Body of pancreas (tissue), 4 donors: ENCODE measurements around the gene SFXN2. TPM values are rescaled to one million over a fixed set of nuclear protein-coding genes. Genes with fewer than 3 reads are reported as not detected.

Source experiments
- ATAC-seq: fragments of 150-250 bp; one replicate; pipeline ENCODE4 v1.9.1; 2016
- DNase-seq, 4 donors: peaks; one replicate each; pipeline ENCODE4 v3.0.0-alpha.2; 2019
- H3K27ac ChIP-seq, 4 donors: fragments of 200-600 bp; sonication (generic); 1 replicate in 3 of 4; 2 replicates in 1 of 4; pipeline versions ENCODE4 v1.5.1 to v1.6.1; 2016 to 2019; ENCODE audit warnings: mild to moderate bottlenecking in 1 of 4, mixed read lengths in 1 of 4, moderate library complexity in 1 of 4
- H3K27me3 ChIP-seq, 2 donors: fragments of 200-600 bp; sonication (generic); one replicate each; pipeline ENCODE4 v1.6.0; 2016; ENCODE audit warnings: mild to moderate bottlenecking in 1 of 2
- H3K36me3 ChIP-seq, 2 donors: fragments of 200-600 bp; sonication (generic); replicated peaks in 1 of 2; 2 replicates each; pipeline ENCODE4 v1.5.1; 2016; ENCODE audit warnings: low read depth in 2 of 2; ENCODE audit not compliant: insufficient read depth in 1 of 2
- H3K4me1 ChIP-seq: fragments of 200-600 bp; sonication (generic); one replicate; pipeline ENCODE4 v1.6.0; 2016
- H3K4me3 ChIP-seq, 2 donors: fragments of 200-600 bp; sonication (generic); 1 replicate in 1 of 2; 2 replicates in 1 of 2; pipeline ENCODE4 v1.5.1; 2016 to 2019
- H3K9me3 ChIP-seq, 3 donors: fragments of 200-600 bp; sonication (generic); 1 replicate in 2 of 3; 2 replicates in 1 of 3; pipeline ENCODE4 v1.5.1; 2016
- CTCF ChIP-seq, 7 experiments: fragments of 450-650 bp in 4 of 7; fragments of 200-600 bp in 3 of 7; sonication (generic) in 3 of 7; IDR thresholded peaks; one replicate each; pipeline ENCODE4 v1.5.1; 2016 to 2019; ENCODE audit warnings: antibody characterized with exemption in 7 of 7
- POLR2A ChIP-seq, 3 donors: fragments of 450-650 bp; IDR thresholded peaks; one replicate each; pipeline ENCODE4 v1.6.1; 2016; ENCODE audit warnings: antibody characterized with exemption in 3 of 3, mild to moderate bottlenecking in 2 of 3
- WGBS, 2 donors: methylation state at CpG; one replicate each; pipeline ENCODE4 v1.1.5; 2017; 5-methylcytosine and 5-hydroxymethylcytosine counted together
- intact Hi-C: fragments of 100-400 bp; cut with DNase I; formaldehyde crosslinking; loops from one replicate; pipeline ENCODE4 v1.15.1; 2023
- total RNA-seq, 2 donors: library from RNA; depleted of rRNA; stranded (reverse); fragments of >200 nt; gene quantifications; one replicate each; pipeline ENCODE4 v1.1.0, GENCODE V29; 2016

Gene SFXN2
- total RNA-seq, 2 donors from 2014 or later: 2.1 to 7.3 TPM

GRCh38 chr10:102721954-102722353 is 7.5 kb downstream of the SFXN2 start:
- no peak overlapping the region for H3K4me3 ChIP-seq
- H3K27me3 ChIP-seq: no peaks in the 10 kb centered on the region
- TF ChIP-seq POLR2A (IDR thresholded peaks at IDR 0.05) (no peak), CTCF (IDR thresholded peaks at IDR 0.05) (no peak)
- DNase-seq (no peak), ATAC-seq (no peak)
- no peak overlapping the region for H3K27ac ChIP-seq
- H3K9me3 ChIP-seq: no peaks in the 10 kb centered on the region
- 73 to 77% methylated on average over 4 of the region's 4 CpGs for WGBS, 2 donors
- H3K4me1 ChIP-seq: peaks cover 8% of the 10 kb centered on the region
- H3K36me3 ChIP-seq: peaks cover 0 to under 1% of the 10 kb centered on the region in 2 donors
- intact Hi-C loops: loop anchor here (10.0 kb wide), 1 partner anchor 183 kb away; no protein-coding TSS in a partner anchor

GRCh38 chr10:102723989-102724388 is 9.6 kb downstream of the SFXN2 start:
- no peak for DNase-seq
- H3K9me3 ChIP-seq: no peaks in the 10 kb centered on the region
- WGBS, 2 donors: 97% methylated on average over 4 of the region's 4 CpGs
- intact Hi-C loops: loop anchor here (10.0 kb wide), 1 partner anchor 181 kb away; no protein-coding TSS in a partner anchor
- ATAC-seq: no peak
- peaks cover 0 to 3% of the 10 kb centered on the region in 2 donors for H3K36me3 ChIP-seq
- no peak overlapping the region for H3K27ac ChIP-seq
- H3K4me3 ChIP-seq: no peak overlapping the region
- no peaks in the 10 kb centered on the region for H3K27me3 ChIP-seq
- H3K4me1 ChIP-seq: no peaks in the 10 kb centered on the region
- no peak for TF ChIP-seq CTCF (IDR thresholded peaks at IDR 0.05)
- no peak for TF ChIP-seq POLR2A (IDR thresholded peaks at IDR 0.05)

GRCh38 chr10:102726274-102726673 is 11.8 kb downstream of the SFXN2 start:
- DNase-seq: no peak
- no peaks in the 10 kb centered on the region for H3K27me3 ChIP-seq
- H3K36me3 ChIP-seq: peaks cover 0 to 3% of the 10 kb centered on the region in 2 donors
- no peaks in the 10 kb centered on the region for H3K4me1 ChIP-seq
- intact Hi-C loops: loop anchor here (10.0 kb wide), 1 partner anchor 179 kb away; no protein-coding TSS in a partner anchor
- WGBS, 2 donors: 75 to 81% methylated on average over 3 of the region's 3 CpGs
- H3K9me3 ChIP-seq: no peaks in the 10 kb centered on the region
- no peak overlapping the region for H3K27ac ChIP-seq
- TF ChIP-seq CTCF (IDR thresholded peaks at IDR 0.05) (no peak), POLR2A (IDR thresholded peaks at IDR 0.05) (no peak)
- ATAC-seq: no peak
- no peak overlapping the region for H3K4me3 ChIP-seq

- ATAC-seq (no peak), DNase-seq (no peak)
- Histone ChIP-seq H3K4me3 (no peak overlapping the region), H3K9me3 (no peaks in the 10 kb centered on the region), H3K36me3 (peaks cover 0 to 3% of the 10 kb centered on the region in 2 donors), H3K27me3 (no peaks in the 10 kb centered on the region), H3K4me1 (no peaks in the 10 kb centered on the region), H3K27ac (no peak overlapping the region)
- WGBS, 2 donors: 78 to 81% methylated on average over 9 to 13 of the region's 13 CpGs
- intact Hi-C loops: loop anchor here (10.0 kb wide), 1 partner anchor 178 kb away; no protein-coding TSS in a partner anchor
- TF ChIP-seq POLR2A (IDR thresholded peaks at IDR 0.05) (no peak), CTCF (IDR thresholded peaks at IDR 0.05) (no peak)
Observed at GRCh38 chr10:102727037-102727818, 12.8 kb downstream of the SFXN2 start.
